H1 (cell line): ENCODE results near the gene C5. TPM values are rescaled to one million over a fixed set of nuclear protein-coding genes. Genes with fewer than 3 reads are reported as not detected.

ENCODE experiments used
- CEBPB ChIP-seq: IDR thresholded peaks from 2 replicates; pipeline ENCODE4 v1.6.1; 2012; ENCODE audit warnings: low read depth, low read length
- CHD7 ChIP-seq: fragments of 300-600 bp; sonication (generic); IDR thresholded peaks from 2 replicates; pipeline ENCODE4 v1.7.1; 2012; ENCODE audit warnings: low read length, moderate library complexity, mild to moderate bottlenecking, inconsistent platforms; ENCODE audit not compliant: insufficient replicate concordance
- CREB1 ChIP-seq: IDR thresholded peaks from 2 replicates; pipeline ENCODE4 v1.6.1; 2012; ENCODE audit warnings: inconsistent platforms
- E2F6 ChIP-seq: IDR thresholded peaks from 2 replicates; pipeline ENCODE4 v1.6.1; 2012; ENCODE audit warnings: inconsistent platforms
- JUND ChIP-seq: IDR thresholded peaks from 2 replicates; pipeline ENCODE4 v1.6.1; 2011; ENCODE audit warnings: mild to moderate bottlenecking, improper control_type of control experiment, low read length
- NANOG ChIP-seq: IDR thresholded peaks from 2 replicates; pipeline ENCODE4 v1.6.1; 2011; ENCODE audit warnings: low read length, low read depth, mild to moderate bottlenecking, inconsistent platforms; ENCODE audit not compliant: insufficient read depth, poor library complexity, severe bottlenecking
- SIRT6 ChIP-seq: IDR thresholded peaks from one replicate; pipeline ENCODE4 v1.7.1; 2012; ENCODE audit warnings: low read length, inconsistent platforms
- SUZ12 ChIP-seq: fragments of 200-600 bp; sonication (generic); IDR thresholded peaks from 2 replicates; pipeline ENCODE4 v1.6.1; 2012; ENCODE audit warnings: mild to moderate bottlenecking, inconsistent platforms, low read length, moderate library complexity, mixed read lengths
- TAF7 ChIP-seq: optimal IDR thresholded peaks from 2 replicates; pipeline ENCODE3; 2011; ENCODE audit warnings: low read depth, mild to moderate bottlenecking, inconsistent platforms, low read length, moderate library complexity, borderline replicate concordance
- TBP ChIP-seq: IDR thresholded peaks from 2 replicates; pipeline ENCODE4 v1.6.1; 2011; ENCODE audit warnings: low read depth, low read length, improper control_type of control experiment
- polyA plus RNA-seq, 7 experiments: library from polyadenylated mRNA; depleted of rRNA in 3 of 7; stranded (reverse) in 5 of 7; unstranded in 2 of 7; fragments of >200 nt in 5 of 7; fragments of 200-250 nt in 2 of 7; gene quantifications; 1 replicate in 5 of 7; 2 replicates in 1 of 7; 4 replicates in 1 of 7; pipeline versions ENCODE4 v1.2.1 to v1.2.3, GENCODE V29; 2011 to 2013; ENCODE audit warnings: missing spikeins in 2 of 7, mixed read lengths in 2 of 7
- total RNA-seq: library from RNA; stranded (reverse); fragmentation: NEBNext Ultra II Directional; extraction: Animal tissue kit (Norgen Biotek cat#: 25700); gene quantifications from 2 replicates; pipeline ENCODE4 v1.2.1, GENCODE V29; 2021
- TF ChIP-seq, protein P1 (sequence below): IDR thresholded peaks from 2 replicates; pipeline ENCODE4 v1.6.1; 2011; ENCODE audit warnings: low read depth, mild to moderate bottlenecking, low read length; ENCODE audit not compliant: insufficient read depth

C5 gene
- total and polyA plus RNA-seq, 2 of the 8 experiments (the other 6 are each of a cell fraction or from before 2014, with no cell fraction given), result 0.24 to 0.35 TPM

GRCh38 chr9:121029469-121029868, 20.6 kb downstream of the C5 start (continued):
- TF ChIP-seq CHD7, result no peak
- TF ChIP-seq JUND, result no peak
- no peak for TF ChIP-seq CREB1
- TF ChIP-seq SIRT6, result no peak
- TF ChIP-seq TBP, result no peak
- TF ChIP-seq, protein P1, sequence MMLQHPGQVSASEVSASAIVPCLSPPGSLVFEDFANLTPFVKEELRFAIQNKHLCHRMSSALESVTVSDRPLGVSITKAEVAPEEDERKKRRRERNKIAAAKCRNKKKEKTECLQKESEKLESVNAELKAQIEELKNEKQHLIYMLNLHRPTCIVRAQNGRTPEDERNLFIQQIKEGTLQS, result no peak
- no peak for TF ChIP-seq TAF7
- no peak for TF ChIP-seq SUZ12
- TF ChIP-seq NANOG, result no peak
- TF ChIP-seq CEBPB, result no peak
- no peak for TF ChIP-seq E2F6
